Activated naive CD8-positive, alpha-beta T cell (primary cell): Measurements from ENCODE around the gene ZDHHC21.

ENCODE experiments used
- H3K27ac Mint-ChIP-seq: one replicate; pipeline ENCODE4 v1.8.0; 2021; ENCODE audit warnings: mixed read lengths
- H3K27me3 Mint-ChIP-seq: one replicate; pipeline ENCODE4 v1.8.0; 2021; ENCODE audit warnings: mixed read lengths
- H3K36me3 Mint-ChIP-seq: one replicate; pipeline ENCODE4 v1.8.0; 2021; ENCODE audit warnings: mixed read lengths
- H3K4me1 Mint-ChIP-seq: one replicate; pipeline ENCODE4 v1.8.0; 2021; ENCODE audit warnings: low read depth, mixed read lengths
- H3K4me3 Mint-ChIP-seq: one replicate; pipeline ENCODE4 v1.8.0; 2021; ENCODE audit warnings: mild to moderate bottlenecking, mixed read lengths
- H3K9me3 Mint-ChIP-seq: one replicate; pipeline ENCODE4 v1.8.0; 2021; ENCODE audit warnings: low read depth, mixed read lengths

ZDHHC21 gene

DNA sequence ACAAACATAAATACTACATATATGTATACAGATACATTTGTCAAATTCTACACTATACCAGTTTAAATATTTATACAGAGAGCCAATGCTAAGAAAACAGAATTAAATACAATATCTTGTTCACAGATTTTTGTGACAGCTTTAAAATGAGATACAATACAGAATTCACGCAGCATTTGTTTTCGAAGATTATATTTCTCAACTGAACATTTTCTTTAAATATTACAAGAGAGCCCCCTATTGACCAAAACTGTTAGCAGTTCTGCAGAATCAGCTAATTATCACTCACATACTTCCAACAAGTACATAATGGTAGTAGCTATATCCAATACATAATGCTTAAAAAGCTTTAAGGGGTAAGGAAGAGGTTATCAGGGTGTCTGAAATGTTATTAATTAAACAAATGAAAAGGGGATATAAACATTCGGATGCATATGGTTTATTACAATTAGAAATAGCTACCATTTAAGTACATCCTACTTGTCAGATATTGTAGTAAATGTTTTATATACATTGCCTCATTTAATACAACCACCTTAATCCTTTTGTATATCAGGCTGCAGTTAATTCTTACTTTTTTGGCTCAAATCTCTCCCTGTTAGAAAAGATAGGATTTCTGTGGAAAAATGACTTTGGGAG is 31.7 kb downstream of the ZDHHC21 start:
- H3K4me3 Mint-ChIP-seq: no peak overlapping the region
- H3K27me3 Mint-ChIP-seq: no peaks in the 10 kb centered on the region
- peaks cover 8% of the 10 kb centered on the region for H3K9me3 Mint-ChIP-seq
- H3K27ac Mint-ChIP-seq: no peak overlapping the region
- H3K4me1 Mint-ChIP-seq: no peaks in the 10 kb centered on the region
- peaks cover 22% of the 10 kb centered on the region for H3K36me3 Mint-ChIP-seq

DNA sequence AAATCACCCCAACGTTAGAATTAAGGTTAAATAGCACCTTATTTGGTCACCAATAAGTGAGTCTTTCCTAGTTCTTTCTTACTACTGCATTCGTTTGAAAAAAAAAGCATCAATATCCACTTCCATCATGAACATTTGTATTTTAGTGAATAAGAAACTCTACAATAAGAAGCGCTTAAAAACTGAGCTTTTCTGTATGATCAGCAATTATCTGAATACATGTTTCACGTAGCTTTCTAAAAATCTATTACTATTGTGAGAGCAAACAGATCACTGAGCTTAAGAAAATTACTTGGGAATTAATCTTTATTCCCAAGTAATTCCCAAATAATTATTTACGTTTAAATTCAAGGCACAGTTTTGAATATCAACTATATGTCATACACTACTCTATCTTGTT is 32.5 kb downstream of the ZDHHC21 start:
- peaks cover 29% of the 10 kb centered on the region for H3K36me3 Mint-ChIP-seq
- no peak overlapping the region for H3K27ac Mint-ChIP-seq

DNA sequence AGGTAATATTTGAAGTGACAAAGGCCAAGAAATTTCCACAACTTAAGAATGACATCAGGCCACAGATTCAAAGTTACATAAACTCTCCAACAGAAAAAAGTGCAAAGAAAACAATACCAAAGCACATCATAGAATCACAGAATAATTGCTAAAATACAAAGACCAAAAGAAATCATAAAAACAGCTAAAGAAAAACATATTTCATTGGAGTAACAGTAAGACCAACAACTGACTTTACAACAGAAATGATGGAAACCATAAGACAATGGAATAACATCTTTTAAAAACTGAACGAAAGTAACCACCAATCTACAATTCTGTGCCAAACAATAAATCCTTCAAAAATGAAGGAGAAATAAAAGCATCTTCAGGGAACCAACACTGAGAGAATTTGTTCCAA is 38.3 kb downstream of the ZDHHC21 start:
- no peaks in the 10 kb centered on the region for H3K27me3 Mint-ChIP-seq
- peaks cover 46% of the 10 kb centered on the region for H3K36me3 Mint-ChIP-seq
- no peak overlapping the region for H3K27ac Mint-ChIP-seq
- H3K4me3 Mint-ChIP-seq: no peak overlapping the region
- peaks cover 35% of the 10 kb centered on the region for H3K9me3 Mint-ChIP-seq
- no peaks in the 10 kb centered on the region for H3K4me1 Mint-ChIP-seq

More for the DNA sequence above, 32.5 kb downstream of the ZDHHC21 start:
- H3K4me3 Mint-ChIP-seq: no peak overlapping the region
- peaks cover 16% of the 10 kb centered on the region for H3K9me3 Mint-ChIP-seq
- H3K4me1 Mint-ChIP-seq: no peaks in the 10 kb centered on the region
- H3K27me3 Mint-ChIP-seq: no peaks in the 10 kb centered on the region

DNA sequence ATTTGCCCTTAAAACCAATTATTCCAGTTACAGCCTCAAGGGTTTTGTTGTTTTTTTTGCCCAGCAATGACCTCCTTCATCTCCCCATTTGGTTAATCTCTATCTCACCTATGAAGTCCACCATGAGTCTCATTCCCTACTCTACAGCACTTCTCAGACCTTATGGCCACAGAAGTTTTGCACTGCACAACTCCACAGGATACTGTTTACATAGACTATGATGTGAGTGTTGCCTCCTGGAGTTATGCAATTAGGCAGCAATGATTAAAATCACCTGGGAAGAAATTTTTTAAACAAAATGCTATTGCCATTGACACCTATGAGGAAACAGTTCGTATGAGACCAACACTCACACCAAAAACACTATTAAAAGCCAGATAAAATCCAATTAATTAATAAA is 39.7 kb downstream of the ZDHHC21 start:
- peaks cover 40% of the 10 kb centered on the region for H3K36me3 Mint-ChIP-seq
- H3K27ac Mint-ChIP-seq: no peak overlapping the region
- no peaks in the 10 kb centered on the region for H3K4me1 Mint-ChIP-seq
- peaks cover 35% of the 10 kb centered on the region for H3K9me3 Mint-ChIP-seq
- no peaks in the 10 kb centered on the region for H3K27me3 Mint-ChIP-seq
- no peak overlapping the region for H3K4me3 Mint-ChIP-seq

DNA sequence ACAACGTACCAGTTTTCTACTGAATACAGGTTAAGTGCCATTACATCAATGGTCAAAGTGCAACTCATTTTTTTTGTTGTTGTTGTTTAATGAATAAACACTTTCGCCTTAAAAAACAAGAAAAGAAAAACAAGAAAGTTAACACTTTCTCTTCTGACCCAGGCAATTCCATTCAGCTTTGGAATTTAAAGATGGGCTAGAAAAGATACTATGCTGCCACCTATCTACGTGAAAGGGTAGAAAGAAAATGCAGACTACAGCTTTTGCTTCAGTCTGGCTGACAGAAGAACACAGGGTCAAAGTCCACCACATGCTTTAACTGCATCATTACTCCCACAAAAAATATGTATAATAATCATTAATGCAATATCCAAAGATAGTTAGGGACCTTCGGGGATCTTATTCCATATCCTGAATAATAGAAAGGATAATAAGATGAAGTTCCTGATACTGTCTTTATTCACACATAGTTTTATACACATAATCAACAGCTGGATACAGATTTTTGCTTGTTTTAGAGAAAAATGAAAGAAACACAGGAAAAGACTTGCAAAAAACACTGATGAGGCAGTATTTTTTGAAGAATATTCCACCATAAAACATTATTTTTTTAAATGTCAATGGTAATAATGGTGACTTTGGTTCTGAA is 40.4 kb downstream of the ZDHHC21 start:
- H3K36me3 Mint-ChIP-seq: peaks cover 36% of the 10 kb centered on the region
- H3K4me3 Mint-ChIP-seq: no peak overlapping the region
- no peak overlapping the region for H3K27ac Mint-ChIP-seq
- no peaks in the 10 kb centered on the region for H3K4me1 Mint-ChIP-seq
- no peaks in the 10 kb centered on the region for H3K27me3 Mint-ChIP-seq
- peaks cover 35% of the 10 kb centered on the region for H3K9me3 Mint-ChIP-seq

DNA sequence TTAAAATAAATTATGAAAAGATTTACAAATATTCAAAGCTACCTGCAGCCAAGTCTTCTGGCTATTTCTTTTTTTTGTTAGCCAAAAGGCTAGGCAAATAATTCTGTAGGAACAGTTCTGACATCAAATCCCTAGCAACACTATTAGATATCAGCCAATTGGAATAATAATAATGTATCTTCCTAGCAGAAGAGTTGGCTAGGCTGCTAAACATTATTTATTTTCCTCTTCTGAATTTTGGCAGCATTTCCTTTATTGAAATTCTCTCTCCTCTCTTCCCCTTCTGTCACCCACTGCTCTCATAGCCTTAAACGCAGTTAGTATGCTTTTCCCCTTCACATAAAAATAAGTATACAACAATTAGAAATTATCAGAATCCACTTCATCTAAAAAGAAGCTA is 42.6 kb downstream of the ZDHHC21 start:
- Mint-ChIP-seq H3K27ac (no peak overlapping the region), H3K4me1 (peaks cover 3% of the 10 kb centered on the region), H3K9me3 (peaks cover 18% of the 10 kb centered on the region), H3K27me3 (no peaks in the 10 kb centered on the region), H3K36me3 (peaks cover 29% of the 10 kb centered on the region), H3K4me3 (no peak overlapping the region)

DNA sequence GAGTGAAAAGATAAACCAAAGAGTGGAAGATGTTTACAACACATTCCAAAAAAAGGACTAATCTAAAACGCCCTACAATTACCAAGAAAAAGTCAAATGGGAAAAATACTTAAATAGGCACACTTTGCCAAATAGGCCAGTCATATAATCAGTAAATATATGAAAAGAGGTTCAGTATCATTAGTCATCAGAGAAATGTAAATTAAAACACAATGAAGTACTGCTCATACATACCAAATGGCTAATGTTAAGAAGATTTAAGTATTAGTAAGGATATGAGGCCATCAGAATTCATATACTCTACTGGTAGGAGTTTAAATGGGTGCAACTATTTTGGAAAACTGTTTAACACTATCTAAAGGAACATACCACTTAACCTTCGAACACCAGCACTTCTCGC is 47.6 kb downstream of the ZDHHC21 start:
- Mint-ChIP-seq H3K36me3 (peaks cover 12% of the 10 kb centered on the region), H3K4me3 (no peak overlapping the region), H3K9me3 (no peaks in the 10 kb centered on the region), H3K4me1 (peaks cover 3% of the 10 kb centered on the region), H3K27ac (no peak overlapping the region), H3K27me3 (no peaks in the 10 kb centered on the region)

DNA sequence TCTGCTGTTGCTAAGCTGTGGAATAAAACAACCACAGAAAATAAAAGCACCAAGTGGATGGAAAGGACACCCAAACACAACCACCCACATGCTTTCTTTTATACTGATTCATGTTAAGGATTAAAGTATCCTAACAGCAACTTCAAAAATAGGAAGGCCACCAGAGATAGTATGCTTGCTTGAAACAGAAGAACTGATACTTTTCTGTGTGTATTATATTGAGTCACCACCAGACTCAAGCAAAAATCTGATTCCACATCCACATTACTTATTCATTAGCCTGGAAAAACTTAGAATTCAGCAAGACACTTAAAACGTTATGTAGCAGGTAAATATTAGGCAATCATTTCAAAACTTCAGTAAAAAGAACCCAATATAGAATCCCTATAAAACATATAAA is 52.3 kb downstream of the ZDHHC21 start:
- H3K4me3 Mint-ChIP-seq: no peak overlapping the region
- no peaks in the 10 kb centered on the region for H3K9me3 Mint-ChIP-seq
- no peaks in the 10 kb centered on the region for H3K4me1 Mint-ChIP-seq
- H3K27ac Mint-ChIP-seq: no peak overlapping the region
- no peaks in the 10 kb centered on the region for H3K27me3 Mint-ChIP-seq
- H3K36me3 Mint-ChIP-seq: peaks cover 14% of the 10 kb centered on the region

DNA sequence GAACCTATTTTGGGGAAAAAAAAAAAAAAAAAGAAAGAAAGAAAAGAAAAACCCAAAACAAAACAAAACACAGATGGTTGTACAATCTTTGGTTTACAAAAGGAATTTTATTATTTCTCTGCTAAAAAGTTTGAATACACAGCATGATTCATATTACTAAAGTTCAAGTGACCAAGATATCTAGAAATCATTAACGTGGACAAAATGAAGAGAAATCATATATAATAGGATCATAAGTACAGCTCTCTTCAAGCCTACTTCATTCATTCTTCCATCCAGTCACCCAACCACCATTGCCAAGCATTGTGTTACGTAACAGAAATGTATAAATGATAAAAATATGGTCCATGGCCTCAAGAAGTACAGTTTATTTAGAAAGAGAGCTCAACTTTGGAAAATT is 52.9 kb downstream of the ZDHHC21 start:
- Mint-ChIP-seq H3K9me3 (no peaks in the 10 kb centered on the region), H3K27ac (no peak overlapping the region)

DNA sequence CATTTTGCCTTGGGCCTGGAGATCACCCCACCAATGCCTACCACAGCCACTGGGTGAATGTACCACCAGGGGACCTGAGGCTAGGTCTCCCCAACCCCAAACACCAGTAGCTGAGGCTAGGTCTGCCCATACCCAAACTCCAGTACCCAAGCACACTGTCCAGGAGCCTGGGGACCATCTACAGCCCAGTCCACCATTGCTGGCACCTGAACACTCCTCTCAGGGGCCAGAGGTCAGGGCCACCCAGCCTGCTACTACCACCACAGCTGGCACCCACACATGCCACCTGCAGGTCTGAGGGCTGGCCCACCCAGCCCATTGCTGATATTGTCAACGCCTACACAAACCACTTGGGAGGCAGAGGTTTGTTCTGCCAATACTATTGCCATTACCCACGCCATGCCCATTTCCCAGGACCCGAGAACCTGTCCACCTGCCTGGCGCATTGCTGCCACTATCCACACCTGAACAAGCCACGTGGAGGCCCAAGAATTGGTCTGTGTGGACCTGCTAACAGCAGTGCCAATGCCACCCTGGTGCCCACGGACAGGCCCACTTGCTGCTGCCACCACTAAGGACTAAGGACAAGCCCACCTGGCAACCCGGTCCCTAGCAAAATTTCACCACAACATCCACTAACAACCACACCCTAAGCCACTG is 59.2 kb downstream of the ZDHHC21 start:
- Mint-ChIP-seq H3K9me3 (no peaks in the 10 kb centered on the region), H3K36me3 (peaks cover 28% of the 10 kb centered on the region), H3K4me1 (no peaks in the 10 kb centered on the region), H3K27ac (no peak overlapping the region), H3K27me3 (no peaks in the 10 kb centered on the region), H3K4me3 (no peak overlapping the region)

More for the DNA sequence above, 52.9 kb downstream of the ZDHHC21 start:
- H3K36me3 Mint-ChIP-seq: peaks cover 14% of the 10 kb centered on the region
- no peaks in the 10 kb centered on the region for H3K27me3 Mint-ChIP-seq
- H3K4me1 Mint-ChIP-seq: no peaks in the 10 kb centered on the region
- H3K4me3 Mint-ChIP-seq: no peak overlapping the region

DNA sequence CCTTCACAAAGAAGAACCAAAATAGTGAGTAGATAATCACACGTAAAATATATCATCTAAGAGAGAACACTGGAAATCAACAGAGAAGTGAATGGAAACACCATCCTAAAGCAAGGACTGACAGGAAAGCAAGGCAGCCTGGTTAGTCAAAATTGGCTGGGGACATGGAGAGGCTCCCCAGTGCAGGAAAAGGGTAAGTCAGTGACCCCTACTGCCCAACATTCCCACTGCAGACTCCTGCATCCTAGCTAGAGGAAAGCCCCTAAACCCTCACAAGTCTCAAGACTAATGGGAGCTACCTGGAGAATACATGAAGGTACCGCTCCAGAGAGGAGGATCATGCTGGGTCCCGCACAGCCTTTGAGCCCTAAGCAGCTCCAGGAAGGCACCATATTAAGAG is 60.1 kb downstream of the ZDHHC21 start:
- H3K9me3 Mint-ChIP-seq: no peaks in the 10 kb centered on the region
- no peak overlapping the region for H3K4me3 Mint-ChIP-seq
- no peaks in the 10 kb centered on the region for H3K27me3 Mint-ChIP-seq
- H3K36me3 Mint-ChIP-seq: peaks cover 27% of the 10 kb centered on the region
- H3K4me1 Mint-ChIP-seq: no peaks in the 10 kb centered on the region
- no peak overlapping the region for H3K27ac Mint-ChIP-seq

DNA sequence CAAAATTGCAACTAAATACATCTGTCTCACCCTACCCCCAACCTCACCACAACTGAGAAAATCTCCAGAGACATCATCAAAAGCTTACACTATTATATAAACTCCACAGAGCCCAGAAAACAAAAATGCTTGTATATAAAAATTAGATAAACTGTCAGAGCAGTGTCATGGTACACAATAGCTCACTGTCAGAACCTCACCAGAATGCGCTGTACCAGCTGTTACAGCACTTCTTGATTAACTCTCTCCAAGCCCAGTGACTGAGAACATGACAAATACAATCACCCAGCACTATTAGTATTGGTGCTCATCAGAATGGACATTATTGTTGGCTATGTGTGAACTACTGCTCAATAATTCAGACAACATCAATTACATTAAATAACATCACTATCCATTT is 65.7 kb downstream of the ZDHHC21 start:
- no peak overlapping the region for H3K4me3 Mint-ChIP-seq
- H3K4me1 Mint-ChIP-seq: no peaks in the 10 kb centered on the region
- no peaks in the 10 kb centered on the region for H3K27me3 Mint-ChIP-seq
- peaks cover 20% of the 10 kb centered on the region for H3K36me3 Mint-ChIP-seq
- H3K9me3 Mint-ChIP-seq: no peaks in the 10 kb centered on the region
- no peak overlapping the region for H3K27ac Mint-ChIP-seq

DNA sequence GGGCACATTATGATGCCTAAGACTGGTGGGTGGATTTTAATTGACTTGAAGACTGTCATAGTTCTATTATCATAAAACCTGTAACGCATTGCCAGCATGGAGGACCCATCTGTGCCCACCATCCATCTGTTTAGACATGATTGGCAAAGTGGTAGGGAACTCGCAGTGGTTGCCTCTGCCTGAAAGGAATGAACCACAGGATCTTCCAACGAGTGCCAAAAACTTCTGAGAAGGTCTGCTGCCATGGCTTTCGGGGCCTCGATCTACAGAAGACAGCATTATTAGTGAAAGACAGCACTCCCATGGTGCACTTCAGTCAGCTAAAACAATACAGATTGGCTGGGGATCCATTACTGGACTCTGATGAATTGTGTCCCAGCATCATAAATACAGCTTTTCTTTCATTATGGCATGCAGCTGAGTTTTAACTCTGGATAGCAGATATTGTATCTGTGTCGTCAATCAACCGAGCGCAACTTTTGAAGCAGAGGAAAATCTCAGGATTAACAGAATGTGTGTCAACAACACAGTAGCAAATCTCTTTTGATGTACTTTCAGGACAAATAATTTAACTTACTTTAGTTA is 74.3 kb downstream of the ZDHHC21 start:
- H3K36me3 Mint-ChIP-seq: peaks cover 5% of the 10 kb centered on the region
- H3K4me3 Mint-ChIP-seq: no peak overlapping the region
- no peaks in the 10 kb centered on the region for H3K4me1 Mint-ChIP-seq
- no peaks in the 10 kb centered on the region for H3K9me3 Mint-ChIP-seq
- no peaks in the 10 kb centered on the region for H3K27me3 Mint-ChIP-seq
- no peak overlapping the region for H3K27ac Mint-ChIP-seq

DNA sequence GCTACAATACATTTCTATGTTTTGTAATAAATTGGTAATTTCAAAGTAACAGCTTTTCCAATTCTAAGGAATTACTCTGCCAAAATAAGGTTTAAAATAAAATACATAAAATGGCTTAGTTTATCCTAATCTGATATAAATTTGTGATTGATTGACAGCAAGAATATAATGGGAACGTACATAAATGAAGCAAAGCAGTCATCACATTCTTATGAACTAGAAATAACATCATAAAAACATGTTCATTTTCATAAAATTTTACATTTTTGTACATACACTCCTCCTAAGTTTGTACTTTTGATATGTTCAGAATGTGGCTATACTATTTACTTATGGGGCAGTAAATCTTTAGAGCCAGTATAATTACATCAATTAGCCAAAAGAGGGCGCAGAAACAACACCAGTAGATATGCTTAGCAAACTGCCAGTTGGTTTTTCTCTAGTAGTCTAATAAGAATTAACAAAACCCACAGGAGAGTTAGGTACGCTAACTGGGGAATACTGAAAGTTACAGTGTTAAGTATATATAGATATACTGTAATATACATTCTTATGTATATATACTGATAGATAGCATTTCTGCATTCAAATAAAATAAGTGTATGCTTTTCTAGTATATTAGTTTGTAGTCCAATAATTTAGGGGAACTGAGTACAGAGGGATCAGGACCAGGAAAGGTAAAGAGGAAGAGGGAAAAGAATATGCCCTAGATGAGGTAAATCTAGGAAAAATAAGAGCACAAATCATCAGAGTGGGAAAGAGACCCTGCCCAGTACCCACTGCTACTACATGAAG is 76.8 kb downstream of the ZDHHC21 start:
- H3K27ac Mint-ChIP-seq: no peak overlapping the region
- H3K4me1 Mint-ChIP-seq: no peaks in the 10 kb centered on the region
- no peaks in the 10 kb centered on the region for H3K9me3 Mint-ChIP-seq
- no peak overlapping the region for H3K4me3 Mint-ChIP-seq
- H3K27me3 Mint-ChIP-seq: no peaks in the 10 kb centered on the region
- H3K36me3 Mint-ChIP-seq: peaks cover 2% of the 10 kb centered on the region

DNA sequence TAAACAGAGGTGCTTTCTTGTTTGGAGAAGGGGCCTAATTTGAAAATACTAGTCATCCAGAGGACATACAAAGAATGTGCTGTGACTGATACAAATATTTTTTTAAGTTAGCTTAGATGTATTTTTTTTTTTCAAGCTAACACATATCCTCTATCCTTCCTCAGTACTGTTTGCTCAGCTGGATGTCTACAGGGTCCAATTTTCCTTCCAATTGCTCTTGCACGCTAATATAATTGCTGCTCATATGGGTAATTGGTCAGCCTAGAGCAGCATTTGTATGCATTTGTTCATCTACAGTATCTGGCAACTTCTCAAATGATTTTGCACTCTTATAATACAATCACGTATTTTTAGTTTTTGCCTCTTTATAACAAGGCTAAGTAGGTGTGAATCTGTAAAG is 84.7 kb downstream of the ZDHHC21 start:
- Mint-ChIP-seq H3K27me3 (no peaks in the 10 kb centered on the region), H3K4me3 (no peak overlapping the region), H3K4me1 (no peaks in the 10 kb centered on the region), H3K9me3 (no peaks in the 10 kb centered on the region), H3K36me3 (peaks cover 4% of the 10 kb centered on the region), H3K27ac (no peak overlapping the region)
